Left kidney (tissue), 2 donors: Measurements from ENCODE around the gene FKBP5. TPM values are rescaled to one million over a fixed set of nuclear protein-coding genes. Genes with fewer than 3 reads are reported as not detected.
"Not testable (repeated sequence)": the region's sequence is repeated elsewhere in the genome, so short reads cannot be mapped to it uniquely, and the experiment has no call there.

Source experiments
- DNase-seq: peaks from one replicate; pipeline ENCODE4 v3.0.0-alpha.2; 2013
- polyA plus RNA-seq: library from polyadenylated mRNA; unstranded; fragments of 120-200 nt; gene quantifications from one replicate; pipeline ENCODE4 v1.2.1, GENCODE V29; 2013; ENCODE audit not compliant: insufficient read length

FKBP5 gene
- polyA plus RNA-seq, 1 donor: 26.8 TPM

DNA sequence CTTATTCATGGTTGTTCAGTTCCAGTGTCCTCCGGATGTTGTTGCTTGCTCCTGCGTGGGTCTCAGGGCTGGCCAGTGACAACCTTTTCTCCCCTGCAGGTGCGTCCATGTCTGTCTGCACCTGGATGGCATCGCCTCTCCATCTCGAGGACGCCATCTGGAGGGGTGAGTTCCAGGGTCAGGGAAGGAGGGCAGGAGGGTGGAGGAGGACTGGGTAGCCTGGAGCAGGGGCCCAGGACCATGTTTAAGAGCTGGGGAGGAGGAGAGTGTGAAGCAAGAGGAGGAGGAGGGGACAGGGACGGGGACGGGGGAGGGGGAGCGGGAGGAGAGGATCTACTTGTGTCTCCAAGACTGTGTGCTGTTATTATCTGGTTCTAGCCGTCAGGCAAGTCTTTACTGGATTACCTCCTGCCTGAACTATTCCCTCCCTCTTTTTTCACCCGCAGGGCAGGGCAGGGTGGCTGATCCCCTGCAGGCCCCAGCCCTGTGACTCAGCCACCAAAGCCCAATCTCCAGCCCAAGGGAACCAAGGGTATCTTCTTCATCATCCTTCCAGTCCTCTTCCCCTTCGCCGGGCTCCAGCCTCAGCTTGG, 143.8 kb downstream of the FKBP5 start:
- DNase-seq: no peak

DNA sequence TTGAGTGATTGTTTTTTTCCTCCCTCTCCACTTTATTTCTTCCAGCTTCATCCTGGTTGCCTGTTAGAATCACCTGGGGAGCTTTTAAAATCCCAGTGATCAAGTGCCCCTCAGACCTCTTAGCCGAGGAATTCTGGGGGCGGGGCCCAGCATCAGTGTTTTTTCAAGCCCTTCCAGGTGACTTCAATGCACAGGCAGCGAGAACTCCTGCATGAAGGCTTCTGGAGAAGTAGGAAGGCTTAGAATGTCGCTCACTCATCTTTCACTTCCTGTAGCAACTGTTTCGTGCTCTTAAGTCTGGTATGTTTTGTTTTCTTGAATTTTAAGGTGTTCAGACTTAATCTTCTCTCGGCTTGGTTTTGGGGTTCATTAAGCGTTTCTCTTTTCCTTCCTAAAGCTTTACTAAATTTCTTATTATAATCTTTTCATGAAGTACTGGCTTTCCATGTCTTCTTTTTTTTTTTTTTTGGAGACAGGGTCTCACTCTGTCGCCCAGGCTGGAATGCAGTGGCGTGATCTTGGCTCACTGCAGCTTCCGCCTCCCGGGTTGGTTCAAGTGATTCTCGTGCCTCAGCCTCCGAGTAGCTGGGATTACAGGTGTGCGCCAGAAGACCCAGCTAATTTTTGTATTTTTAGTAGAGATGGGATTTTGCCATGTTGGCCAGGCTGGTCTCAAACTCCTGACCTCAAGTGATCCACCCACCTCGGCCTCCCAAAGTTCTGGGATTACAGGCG, 145.1 kb downstream of the FKBP5 start:
- no peak for DNase-seq

DNA sequence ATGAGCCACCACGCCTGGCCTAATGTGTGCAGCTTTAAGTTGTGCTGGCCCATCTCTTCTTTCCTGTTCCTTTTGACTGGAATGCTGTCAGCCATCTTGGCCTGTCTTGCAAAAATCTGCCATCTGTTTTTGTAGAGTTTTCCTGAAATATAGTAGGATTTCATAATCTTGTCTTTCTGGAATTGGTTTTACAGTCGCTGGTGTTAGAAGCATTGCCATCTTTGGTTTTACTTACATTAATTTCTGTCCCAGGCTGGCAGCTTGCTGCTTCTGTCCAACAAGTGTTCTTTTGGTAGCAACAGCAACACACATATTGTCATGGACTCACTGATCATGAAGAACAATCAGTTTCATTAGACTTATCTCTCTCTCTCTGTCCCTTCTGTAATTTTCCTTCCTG, 146.9 kb downstream of the FKBP5 start:
- no peak for DNase-seq

DNA sequence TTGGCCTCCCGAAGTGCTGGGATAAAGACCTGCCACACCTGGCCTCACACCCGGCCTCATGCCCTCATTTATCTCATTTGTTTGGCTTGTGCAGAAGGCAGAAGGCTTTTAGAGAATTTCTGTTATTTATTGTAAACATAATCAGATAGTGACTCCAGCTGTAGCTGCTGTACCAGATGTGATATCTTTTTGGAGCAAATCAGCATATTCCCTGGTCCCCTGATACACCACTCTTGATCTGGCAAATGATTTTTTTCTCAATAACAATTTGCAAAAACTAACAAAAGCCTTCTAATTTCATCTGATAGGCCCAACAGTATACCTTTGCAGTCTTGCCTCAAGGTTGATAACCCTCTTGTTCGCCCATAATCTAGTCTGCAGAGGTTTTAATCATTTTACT, 149.5 kb downstream of the FKBP5 start:
- no peak for DNase-seq

- DNase-seq: not testable (repeated sequence)
Observed at GRCh38 chr6:35535847-35536246, 152.9 kb downstream of the FKBP5 start.

- DNase-seq: no peak
Observed at GRCh38 chr6:35534407-35535170, 154.1 kb downstream of the FKBP5 start.

- no peak for DNase-seq
Observed at GRCh38 chr6:35533981-35534380, 154.7 kb downstream of the FKBP5 start.

DNA sequence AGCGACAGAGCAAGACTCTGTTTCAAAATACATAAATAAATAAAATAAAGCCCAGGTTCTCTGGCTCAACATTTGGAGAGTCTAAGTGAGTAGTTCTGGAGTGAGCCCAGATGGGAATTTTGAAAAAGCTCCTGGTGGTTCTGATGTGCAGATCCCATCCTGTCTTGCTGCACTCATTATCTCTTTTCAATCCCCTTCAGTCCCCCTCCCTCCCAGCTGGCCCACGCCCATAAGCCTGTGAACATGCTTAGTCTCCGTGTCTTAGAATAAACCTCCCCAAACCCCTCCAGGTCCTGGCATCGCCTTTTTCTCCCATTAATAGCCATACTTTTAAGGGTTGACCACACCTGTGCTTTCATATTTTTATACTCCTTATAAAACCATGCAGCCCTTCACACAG, 156.6 kb downstream of the FKBP5 start:
- DNase-seq: no peak

- no peak for DNase-seq
Observed at GRCh38 chr6:35524380-35525020, 164.2 kb downstream of the FKBP5 start.

Other genes starting within 250 kb of the FKBP5 start
- 10.5 TPM for gene FANCE, start 236.6 kb downstream of the FKBP5 start, polyA plus RNA-seq
- gene RPL10A, start 220.5 kb downstream of the FKBP5 start, polyA plus RNA-seq: 1,859 TPM
- 43.7 TPM for gene TEAD3, start 191.8 kb downstream of the FKBP5 start, polyA plus RNA-seq
- 1.7 TPM for gene TULP1, start 176.0 kb downstream of the FKBP5 start, polyA plus RNA-seq
- 1.8 TPM for gene ARMC12, start 48.1 kb upstream of the FKBP5 start, polyA plus RNA-seq
- not detected for gene CLPSL2, start 87.7 kb upstream of the FKBP5 start, polyA plus RNA-seq
- gene CLPSL1, start 92.1 kb upstream of the FKBP5 start, polyA plus RNA-seq: 2.2 TPM
- gene CLPS, start 108.4 kb upstream of the FKBP5 start, polyA plus RNA-seq: 0.33 TPM
- not detected for gene LHFPL5, start 116.4 kb upstream of the FKBP5 start, polyA plus RNA-seq
- gene SRPK1, start 232.2 kb upstream of the FKBP5 start, polyA plus RNA-seq: 67.7 TPM